ENCODE measurements around the gene ATG9B.
"Not testable (repeated sequence)": the region's sequence is repeated elsewhere in the genome, so short reads cannot be mapped to it uniquely, and the experiment has no call there.

Gene ATG9B

GRCh38 chr7:151039850-151040548 lies 15.7 kb upstream of the ATG9B start:
- FAIRE-seq, result no peak
- DNase-seq (ENCODE audit: low spot score), result no peak

- FAIRE-seq (no peak), DNase-seq (ENCODE audit: low spot score) (peak; percentile 69)
These were observed 14.9 kb upstream of the ATG9B start for GRCh38 chr7:151038951-151039849.

- FAIRE-seq, result no peak
- no peak for DNase-seq (ENCODE audit: low spot score)
These were observed 11.6 kb upstream of the ATG9B start for GRCh38 chr7:151035902-151036301.

GRCh38 chr7:151035026-151035717 lies 10.9 kb upstream of the ATG9B start:
- FAIRE-seq (no peak), DNase-seq (ENCODE audit: low spot score) (no peak)

- DNase-seq (ENCODE audit: low spot score), result no peak
- FAIRE-seq, result no peak
These were observed 10.2 kb upstream of the ATG9B start for GRCh38 chr7:151034312-151035025.

- no peak for FAIRE-seq
- no peak for DNase-seq (ENCODE audit: low spot score)
These were observed 9.6 kb upstream of the ATG9B start for GRCh38 chr7:151033864-151034249.

- FAIRE-seq (no peak), DNase-seq (ENCODE audit: low spot score) (no peak)
These were observed 8.9 kb upstream of the ATG9B start for GRCh38 chr7:151032936-151033863.

- no peak for FAIRE-seq
- DNase-seq (ENCODE audit: low spot score), result no peak
These were observed 6.7 kb upstream of the ATG9B start for GRCh38 chr7:151031011-151031410.

- FAIRE-seq, result no peak
- DNase-seq (ENCODE audit: low spot score), result no peak
These were observed 4.7 kb upstream of the ATG9B start for GRCh38 chr7:151028948-151029501.

- FAIRE-seq (no peak), DNase-seq (ENCODE audit: low spot score) (peak; percentile 88)
These were observed 4.0 kb upstream of the ATG9B start, which contains the start of gene ABCB8 for GRCh38 chr7:151028131-151028947. Gene ABCB8 (plus strand): TSS chr7:151028450. CDS start chr7:151028516, 66 bp downstream.

GRCh38 chr7:151027728-151028130 lies 3.4 kb upstream of the ATG9B start:
- not testable (repeated sequence) for DNase-seq (ENCODE audit: low spot score); FAIRE-seq

- not testable (repeated sequence) for DNase-seq (ENCODE audit: low spot score)
These were observed 2.8 kb upstream of the ATG9B start for GRCh38 chr7:151026771-151027727.

GRCh38 chr7:151025924-151026671 lies 1.8 kb upstream of the ATG9B start:
- DNase-seq (ENCODE audit: low spot score), result no peak
- FAIRE-seq, result no peak

More at GRCh38 chr7:151026771-151027727, 2.8 kb upstream of the ATG9B start:
- FAIRE-seq, result not testable (repeated sequence)

GRCh38 chr7:151023232-151023631 lies 1.1 kb downstream of the ATG9B start:
- FAIRE-seq (no peak), DNase-seq (ENCODE audit: low spot score) (no peak)

- no peak for DNase-seq (ENCODE audit: low spot score)
- FAIRE-seq, result no peak
These were observed 4.1 kb downstream of the ATG9B start for GRCh38 chr7:151020231-151020630.

GRCh38 chr7:151019130-151019447 lies 5.2 kb downstream of the ATG9B start:
- no peak for FAIRE-seq

More at GRCh38 chr7:151019130-151019447, 5.2 kb downstream of the ATG9B start:
- no peak for DNase-seq (ENCODE audit: low spot score)
